Neuronal stem cell (in vitro differentiated cells): ENCODE data around the gene PSMG4.

Experiments
- DNase-seq: peaks from one replicate; pipeline ENCODE4 v3.0.0-alpha.2; 2013; ENCODE audit warnings: low spot score
- H2AFZ ChIP-seq: one replicate; pipeline ENCODE4 v1.6.1; 2013; ENCODE audit warnings: mild to moderate bottlenecking, low read length, inconsistent platforms
- H2AK5ac ChIP-seq: 2 replicates; pipeline ENCODE4 v1.6.1; 2013; ENCODE audit warnings: low read depth, mild to moderate bottlenecking, inconsistent platforms, low read length, moderate library complexity, mixed read lengths
- H2BK120ac ChIP-seq: 2 replicates; pipeline ENCODE4 v1.6.1; 2013; ENCODE audit warnings: low read depth, mild to moderate bottlenecking, inconsistent platforms, low read length, moderate library complexity, mixed read lengths
- H2BK12ac ChIP-seq: one replicate; pipeline ENCODE4 v1.6.1; 2013; ENCODE audit warnings: low read length, inconsistent platforms
- H2BK15ac ChIP-seq: 2 replicates; pipeline ENCODE4 v1.6.1; 2013; ENCODE audit warnings: mild to moderate bottlenecking, low read length, inconsistent platforms, mixed read lengths
- H2BK5ac ChIP-seq: one replicate; pipeline ENCODE4 v1.6.1; 2013; ENCODE audit warnings: inconsistent platforms, mild to moderate bottlenecking, low read length, moderate library complexity
- H3K14ac ChIP-seq: one replicate; pipeline ENCODE4 v1.6.1; 2013; ENCODE audit warnings: low read length, inconsistent platforms
- H3K18ac ChIP-seq: 2 replicates; pipeline ENCODE4 v1.6.1; 2013; ENCODE audit warnings: low read length, inconsistent platforms
- H3K23ac ChIP-seq: 2 replicates; pipeline ENCODE4 v1.6.1; 2013; ENCODE audit warnings: low read depth, mild to moderate bottlenecking, mixed read lengths, low read length, inconsistent platforms; ENCODE audit not compliant: poor library complexity
- H3K27ac ChIP-seq: replicated peaks from 3 replicates; pipeline ENCODE4 v1.5.1; 2013; ENCODE audit warnings: low read length, inconsistent platforms
- H3K27me3 ChIP-seq, 3 experiments: 2 replicates each; pipeline ENCODE4 v1.6.1; 2013; ENCODE audit warnings: low read length in 3 of 3, mild to moderate bottlenecking in 2 of 3, inconsistent platforms in 1 of 3, low read depth in 1 of 3, mixed read lengths in 1 of 3, moderate library complexity in 1 of 3; ENCODE audit not compliant: control insufficient read depth in 3 of 3, insufficient read depth in 3 of 3
- H3K36me3 ChIP-seq, 2 donors: replicated peaks in 1 of 2; 2 replicates each; pipeline ENCODE4 v1.6.1; 2013; ENCODE audit warnings: low read length in 2 of 2; ENCODE audit not compliant: control insufficient read depth in 2 of 2, insufficient read depth in 2 of 2
- H3K4ac ChIP-seq: 2 replicates; pipeline ENCODE4 v1.6.1; 2013; ENCODE audit warnings: inconsistent platforms, mild to moderate bottlenecking, low read length, moderate library complexity
- H3K4me1 ChIP-seq, 2 donors: 1 replicate in 1 of 2; 2 replicates in 1 of 2; pipeline ENCODE4 v1.6.1; 2013; ENCODE audit warnings: low read length in 2 of 2, low read depth in 1 of 2; ENCODE audit not compliant: control insufficient read depth in 2 of 2, insufficient read depth in 1 of 2
- H3K4me2 ChIP-seq: one replicate; pipeline ENCODE4 v1.6.1; 2013; ENCODE audit warnings: mild to moderate bottlenecking, low read length, inconsistent platforms; ENCODE audit not compliant: insufficient read depth, poor library complexity, severe bottlenecking
- H3K4me3 ChIP-seq, 2 donors: 2 replicates each; pipeline ENCODE4 v1.5.1; 2013; ENCODE audit warnings: low read length in 2 of 2, mild to moderate bottlenecking in 2 of 2, inconsistent platforms in 1 of 2, moderate library complexity in 1 of 2
- H3K79me1 ChIP-seq: one replicate; pipeline ENCODE4 v1.6.1; 2013; ENCODE audit warnings: low read depth, mild to moderate bottlenecking, inconsistent platforms, low read length, moderate library complexity
- H3K9ac ChIP-seq: one replicate; pipeline ENCODE4 v1.6.1; 2013; ENCODE audit warnings: mild to moderate bottlenecking, low read depth, low read length, inconsistent platforms; ENCODE audit not compliant: poor library complexity
- H3K9me3 ChIP-seq, 2 donors: replicated peaks in 1 of 2; 2 replicates each; pipeline versions ENCODE3 to v1.6.1; 2013; ENCODE audit warnings: low read length in 2 of 2, mild to moderate bottlenecking in 2 of 2, inconsistent platforms in 1 of 2, low read depth in 1 of 2, mixed read lengths in 1 of 2, moderate library complexity in 1 of 2; ENCODE audit not compliant: control insufficient read depth in 2 of 2, insufficient read depth in 1 of 2
- H4K8ac ChIP-seq: one replicate; pipeline ENCODE4 v1.6.1; 2013; ENCODE audit warnings: low read depth, mild to moderate bottlenecking, inconsistent platforms, low read length, moderate library complexity
- H4K91ac ChIP-seq: one replicate; pipeline ENCODE4 v1.6.1; 2013; ENCODE audit warnings: low read length, low read depth, mild to moderate bottlenecking, inconsistent platforms; ENCODE audit not compliant: poor library complexity
- WGBS, 2 donors: extraction: QIAGEN DNeasy Blood & Tissue Kit; methylation state at CpG; one replicate each; pipeline ENCODE4 v1.1.7; 2013; ENCODE audit warnings: missing lambda C conversion rate in 2 of 2, mixed read lengths in 1 of 2; ENCODE audit not compliant: insufficient read length in 2 of 2, insufficient replicate concordance in 1 of 2; ENCODE audit errors: extremely low coverage in 2 of 2; 5-methylcytosine and 5-hydroxymethylcytosine counted together

Gene PSMG4

DNA sequence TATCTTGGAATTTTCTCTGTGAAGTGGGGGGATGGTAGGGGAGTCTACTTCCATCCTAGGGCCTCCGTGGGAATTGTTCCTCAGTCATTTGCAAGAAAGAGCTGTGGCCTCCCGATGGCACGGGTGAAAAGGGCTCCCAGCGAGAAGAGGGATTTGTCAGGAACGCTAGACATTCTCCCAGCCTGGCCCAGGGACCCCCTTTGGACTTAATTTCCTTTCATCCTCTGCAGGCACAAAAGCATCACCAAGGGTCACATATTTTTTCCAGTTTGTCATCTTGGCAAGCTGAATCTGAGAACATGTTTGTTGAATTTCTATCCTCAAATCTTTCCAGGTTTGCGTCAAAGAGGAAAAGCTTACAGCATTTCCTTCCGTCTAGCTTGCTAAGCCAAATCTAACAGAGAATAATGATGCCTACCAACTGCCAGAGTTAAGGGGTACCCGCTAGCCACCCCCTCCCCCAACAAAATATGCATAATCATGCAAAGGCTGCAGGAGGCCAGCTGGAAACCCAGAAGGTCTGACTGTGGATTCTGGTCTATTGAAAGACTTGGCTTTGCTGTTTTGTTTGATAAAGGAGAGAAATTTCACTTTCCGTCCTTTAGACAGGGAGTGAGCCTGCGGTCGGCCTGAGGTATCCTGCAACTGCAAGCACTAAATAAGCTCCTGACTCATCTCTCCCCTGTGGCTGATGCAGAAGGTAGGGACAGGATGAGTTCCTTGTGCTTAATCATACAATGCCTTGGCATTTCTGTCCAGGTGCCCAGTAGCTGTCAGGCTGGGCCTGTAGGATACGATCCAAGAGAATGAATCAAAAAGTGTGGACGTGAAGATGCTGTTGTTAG is 23.1 kb downstream of the PSMG4 start:
- Histone ChIP-seq H2AFZ (no peak overlapping the region), H3K36me3 (peaks cover 6 to 53% of the 10 kb centered on the region in 2 donors), H3K4ac (no peak overlapping the region), H2BK5ac (no peak overlapping the region), H3K27me3 (no peaks in the 10 kb centered on the region), H2BK15ac (no peak overlapping the region), H3K9ac (no peak overlapping the region), H2AK5ac (no peak overlapping the region), H4K8ac (no peak overlapping the region), H3K4me2 (no peak overlapping the region), H3K14ac (no peak overlapping the region), H3K79me1 (no peaks in the 10 kb centered on the region), H3K23ac (no peak overlapping the region), H2BK120ac (no peak overlapping the region), H3K4me1 (peaks cover 21 to 24% of the 10 kb centered on the region in 2 donors), H3K27ac (peak overlapping the region; percentile 41), H3K4me3 (no peak overlapping the region), H4K91ac (no peak overlapping the region), H3K18ac (no peak overlapping the region), H2BK12ac (no peak overlapping the region), H3K9me3 (no peaks in the 10 kb centered on the region)
- DNase-seq, result no peak
- no CpG with 5 or more reads among the region's 13 CpGs for WGBS, 2 donors

DNA sequence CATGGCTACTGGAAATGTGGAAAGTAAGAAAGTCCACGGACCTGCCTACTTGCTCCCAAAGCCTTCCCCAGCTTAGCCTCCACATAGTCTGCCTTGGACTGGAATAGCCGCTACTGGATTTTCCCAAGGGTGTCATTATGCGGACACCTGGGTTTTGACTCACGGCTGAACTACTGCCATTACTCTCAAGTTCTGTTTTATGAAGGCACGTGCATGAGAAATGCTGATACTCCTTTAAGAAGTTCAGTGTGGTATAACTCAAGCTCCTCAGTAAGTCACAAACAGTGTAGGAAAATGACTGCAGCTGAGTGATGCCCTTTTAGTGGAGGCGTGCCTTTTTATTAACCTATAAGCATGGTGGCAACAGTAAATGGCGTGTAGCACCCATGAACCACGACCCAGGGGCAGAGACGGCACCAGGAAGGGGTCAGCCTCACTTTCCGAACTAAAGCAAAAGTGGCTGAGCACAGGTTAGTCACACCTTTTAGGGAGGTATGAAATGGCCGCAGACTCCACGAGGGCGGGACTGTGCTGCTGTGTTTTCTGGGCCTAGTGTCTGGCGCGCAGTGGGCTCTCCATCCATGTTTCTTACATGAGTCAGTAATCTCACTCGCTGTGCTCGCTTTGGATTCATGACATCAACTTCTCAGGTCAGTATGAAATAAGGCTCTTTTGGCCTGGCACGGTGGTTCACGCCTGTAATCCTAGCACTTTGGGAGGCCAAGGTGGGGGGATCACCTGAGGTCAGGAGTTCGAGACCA is 23.9 kb downstream of the PSMG4 start:
- no peak overlapping the region for H3K4me2 ChIP-seq
- H3K27ac ChIP-seq, result no peak overlapping the region
- H3K23ac ChIP-seq, result no peak overlapping the region
- no CpG with 5 or more reads among the region's 20 CpGs for WGBS, 2 donors
- H4K8ac ChIP-seq, result no peak overlapping the region
- no peaks in the 10 kb centered on the region for H3K9me3 ChIP-seq
- no peak overlapping the region for H2BK15ac ChIP-seq
- no peak overlapping the region for H3K14ac ChIP-seq
- H3K4me1 ChIP-seq, result peaks cover 21 to 24% of the 10 kb centered on the region in 2 donors
- no peaks in the 10 kb centered on the region for H3K27me3 ChIP-seq
- H2BK120ac ChIP-seq, result no peak overlapping the region
- no peak overlapping the region for H3K18ac ChIP-seq
- no peak overlapping the region for H2BK5ac ChIP-seq
- no peak overlapping the region for H2AFZ ChIP-seq
- H3K79me1 ChIP-seq, result no peaks in the 10 kb centered on the region
- no peak overlapping the region for H3K4me3 ChIP-seq
- H3K36me3 ChIP-seq, result peaks cover 6 to 55% of the 10 kb centered on the region in 2 donors
- no peak overlapping the region for H3K9ac ChIP-seq
- no peak overlapping the region for H2AK5ac ChIP-seq
- no peak overlapping the region for H2BK12ac ChIP-seq
- H3K4ac ChIP-seq, result no peak overlapping the region
- DNase-seq, result no peak
- H4K91ac ChIP-seq, result no peak overlapping the region

GRCh38 chr6:3283241-3283640 is 24.5 kb downstream of the PSMG4 start:
- Histone ChIP-seq H3K9ac (no peak overlapping the region), H2BK12ac (no peak overlapping the region), H3K4ac (no peak overlapping the region), H2BK5ac (no peak overlapping the region), H2AFZ (no peak overlapping the region), H3K27ac (no peak overlapping the region), H4K91ac (no peak overlapping the region), H3K9me3 (no peaks in the 10 kb centered on the region), H3K4me2 (no peak overlapping the region), H3K14ac (no peak overlapping the region), H3K79me1 (no peaks in the 10 kb centered on the region), H3K36me3 (peaks cover 6 to 50% of the 10 kb centered on the region in 2 donors), H3K18ac (peak overlapping the region; percentile 59), H4K8ac (no peak overlapping the region), H3K4me1 (peaks cover 21 to 24% of the 10 kb centered on the region in 2 donors), H3K27me3 (no peaks in the 10 kb centered on the region), H3K4me3 (no peak overlapping the region), H2BK15ac (no peak overlapping the region), H2BK120ac (no peak overlapping the region), H2AK5ac (no peak overlapping the region), H3K23ac (peak overlapping the region; percentile 67)
- no peak for DNase-seq
- WGBS, 2 donors, result no CpG with 5 or more reads among the region's 10 CpGs
